Upper lobe of left lung (tissue), 6 donors: ENCODE measurements around the gene OR52B6. TPM values are rescaled to one million over a fixed set of nuclear protein-coding genes. Genes with fewer than 3 reads are reported as not detected.

Source experiments
- ATAC-seq, 2 donors: fragments of 200-7000 bp; cut with Tn5 transposase; one replicate each; pipeline ENCODE4 v1.9.1; 2022; ENCODE audit warnings: mild to moderate bottlenecking in 2 of 2, moderate library complexity in 2 of 2; ENCODE audit not compliant: low FRiP score in 2 of 2
- DNase-seq, 2 donors: peaks; one replicate each; pipeline ENCODE4 v3.0.0-alpha.2; 2019 to 2020
- H3K27ac ChIP-seq, 4 donors: fragments of 200-600 bp; sonication (generic); one replicate each; pipeline ENCODE4 v1.5.1; 2016 to 2019
- H3K27me3 ChIP-seq, 4 donors: fragments of 200-600 bp; sonication (generic); one replicate each; pipeline ENCODE4 v1.5.1; 2017 to 2019
- H3K36me3 ChIP-seq, 4 donors: fragments of 200-600 bp; sonication (generic); one replicate each; pipeline ENCODE4 v1.5.1; 2016 to 2019
- H3K4me1 ChIP-seq, 4 donors: fragments of 200-600 bp; sonication (generic); one replicate each; pipeline ENCODE4 v1.5.1; 2018 to 2019
- H3K4me3 ChIP-seq, 4 donors: fragments of 200-600 bp; sonication (generic); one replicate each; pipeline ENCODE4 v1.5.1; 2017 to 2019; ENCODE audit warnings: mild to moderate bottlenecking in 2 of 4, moderate library complexity in 1 of 4
- H3K9me3 ChIP-seq, 4 donors: fragments of 200-600 bp; sonication (generic); one replicate each; pipeline ENCODE4 v1.5.1; 2018 to 2019
- CTCF ChIP-seq, 6 experiments: fragments of 450-650 bp in 4 of 6; fragments of 200-600 bp in 2 of 6; sonication (generic) in 2 of 6; IDR thresholded peaks; one replicate each; pipeline ENCODE4 v1.5.1; 2016 to 2019; ENCODE audit warnings: antibody characterized with exemption in 6 of 6
- EP300 ChIP-seq, 4 donors: sonication (generic); formaldehyde crosslinking; IDR thresholded peaks; one replicate each; pipeline ENCODE4 v1.5.1; 2017; ENCODE audit warnings: antibody characterized with exemption in 4 of 4, control low read depth in 2 of 4
- POLR2A ChIP-seq, 4 donors: fragments of 450-650 bp; IDR thresholded peaks; one replicate each; pipeline ENCODE4 v1.5.1; 2016 to 2017; ENCODE audit warnings: antibody characterized with exemption in 4 of 4, mild to moderate bottlenecking in 2 of 4
- POLR2AphosphoS5 ChIP-seq, 2 donors: sonication (generic); formaldehyde crosslinking; IDR thresholded peaks; one replicate each; pipeline ENCODE4 v1.5.1; 2017; ENCODE audit warnings: antibody characterized with exemption in 2 of 2
- WGBS, 2 donors: methylation state at CpG; one replicate each; pipeline ENCODE4 v1.1.5; 2017 to 2018; 5-methylcytosine and 5-hydroxymethylcytosine counted together
- total RNA-seq, 6 donors: library from RNA; depleted of rRNA in 4 of 6; stranded (reverse); fragments of >200 nt in 4 of 6; gene quantifications; one replicate each; pipeline versions ENCODE4 v1.1.0 to v1.2.1, GENCODE V29; 2016 to 2021
- donor health status: DM: no; HTN: no; CAD: no; lungs with moderate emphysema.
- donor health status: DM: no; HTN: yes; CAD: no; lungs with severe emphysema.

The OR52B6 gene
- total RNA-seq, 6 donors from 2014 or later = not detected

GRCh38 chr11:5608808-5609207 is 28.1 kb downstream of the OR52B6 start:
- Histone ChIP-seq H3K4me3 (no peak overlapping the region), H3K27ac (no peak overlapping the region), H3K36me3 (peaks cover 0 to 9% (median 2%) of the 10 kb centered on the region in 4 donors), H3K4me1 (no peaks in the 10 kb centered on the region), H3K9me3 (no peaks in the 10 kb centered on the region), H3K27me3 (no peaks in the 10 kb centered on the region)
- 86 to 88% methylated on average over 6 of the region's 6 CpGs for WGBS, 2 donors
- ATAC-seq (no peak), DNase-seq (no peak)
- TF ChIP-seq POLR2A (IDR thresholded peaks at IDR 0.05) (no peak), POLR2AphosphoS5 (IDR thresholded peaks at IDR 0.05) (no peak), CTCF (IDR thresholded peaks at IDR 0.05) (no peak), EP300 (IDR thresholded peaks at IDR 0.05) (no peak)

GRCh38 chr11:5610446-5610845 is 29.8 kb downstream of the OR52B6 start:
- no peaks in the 10 kb centered on the region for H3K27me3 ChIP-seq
- H3K4me3 ChIP-seq = no peak overlapping the region
- ATAC-seq = no peak
- peaks cover 0 to 9% (median 2%) of the 10 kb centered on the region in 4 donors for H3K36me3 ChIP-seq
- H3K4me1 ChIP-seq = no peaks in the 10 kb centered on the region
- no peak overlapping the region for H3K27ac ChIP-seq
- 72 to 89% methylated on average over 5 of the region's 5 CpGs for WGBS, 2 donors
- no peaks in the 10 kb centered on the region for H3K9me3 ChIP-seq
- no peak for DNase-seq
- no peak for TF ChIP-seq CTCF (IDR thresholded peaks at IDR 0.05)
- TF ChIP-seq POLR2A (IDR thresholded peaks at IDR 0.05) = no peak
- TF ChIP-seq POLR2AphosphoS5 (IDR thresholded peaks at IDR 0.05) = no peak
- TF ChIP-seq EP300 (IDR thresholded peaks at IDR 0.05) = no peak

- H3K27me3 ChIP-seq = no peaks in the 10 kb centered on the region
- TF ChIP-seq POLR2AphosphoS5 (IDR thresholded peaks at IDR 0.05) = no peak
- TF ChIP-seq EP300 (IDR thresholded peaks at IDR 0.05) = no peak
- TF ChIP-seq POLR2A (IDR thresholded peaks at IDR 0.05) = no peak
- no peak for TF ChIP-seq CTCF (IDR thresholded peaks at IDR 0.05)
- H3K4me3 ChIP-seq = no peak overlapping the region
- no peaks in the 10 kb centered on the region for H3K9me3 ChIP-seq
- WGBS, 2 donors = 98 to 99% methylated on average over 11 of the region's 11 CpGs
- no peak for DNase-seq
- H3K4me1 ChIP-seq = no peaks in the 10 kb centered on the region
- ATAC-seq = no peak
- H3K36me3 ChIP-seq = peaks cover 0 to 9% (median 2%) of the 10 kb centered on the region in 4 donors
- H3K27ac ChIP-seq = no peak overlapping the region
These were observed 30.9 kb downstream of the OR52B6 start for GRCh38 chr11:5611627-5612026.

GRCh38 chr11:5618807-5619206 is 38.1 kb downstream of the OR52B6 start:
- peaks cover 13 to 19% (median 16%) of the 10 kb centered on the region in 4 donors for H3K4me1 ChIP-seq
- 84% methylated on average over 3 of the region's 3 CpGs for WGBS, 2 donors
- no peaks in the 10 kb centered on the region for H3K27me3 ChIP-seq
- H3K9me3 ChIP-seq = no peaks in the 10 kb centered on the region
- H3K27ac ChIP-seq = no peak overlapping the region
- no peak overlapping the region for H3K4me3 ChIP-seq
- ATAC-seq = no peak
- TF ChIP-seq POLR2A (IDR thresholded peaks at IDR 0.05) (no peak), CTCF (IDR thresholded peaks at IDR 0.05) (no peak), EP300 (IDR thresholded peaks at IDR 0.05) (no peak), POLR2AphosphoS5 (IDR thresholded peaks at IDR 0.05) (no peak)
- no peaks in the 10 kb centered on the region for H3K36me3 ChIP-seq
- DNase-seq = no peak
